K562 (cell line): Measurements from ENCODE around the gene DCUN1D4. TPM values are rescaled to one million over a fixed set of nuclear protein-coding genes. Genes with fewer than 3 reads are reported as not detected.

Experiments used
- ARID1B ChIP-seq: fragments of 450-650 bp; IDR thresholded peaks from 2 replicates; pipeline ENCODE4 v1.6.1; 2016; ENCODE audit warnings: antibody characterized with exemption, mild to moderate bottlenecking, inconsistent platforms
- ARID3B ChIP-seq: fragments of 250-450 bp; sonication (Bioruptor Pico); IDR thresholded peaks from 2 replicates; pipeline ENCODE4 v1.4.0; 2020; ENCODE audit warnings: borderline replicate concordance
- ASH1L ChIP-seq: fragments of 450-650 bp; IDR thresholded peaks from 2 replicates; pipeline ENCODE4 v1.6.1; 2018; ENCODE audit warnings: borderline replicate concordance, mild to moderate bottlenecking, low read depth; ENCODE audit not compliant: partially characterized antibody
- ATF1 ChIP-seq, 2 experiments: fragments of 450-650 bp in 1 of 2; IDR thresholded peaks; 2 replicates each; pipeline ENCODE4 v1.6.1; 2016; ENCODE audit warnings: missing compliant biosample characterization in 1 of 2, missing genetic modification characterization in 1 of 2
- EP300 ChIP-seq: IDR thresholded peaks from 2 replicates; pipeline ENCODE4 v1.6.1; 2012; ENCODE audit warnings: low read length, improper control_type of control experiment
- GTF3C2 ChIP-seq: IDR thresholded peaks from 3 replicates; pipeline ENCODE4 v1.6.1; 2011; ENCODE audit warnings: borderline replicate concordance, mild to moderate bottlenecking, moderate library complexity; ENCODE audit not compliant: insufficient read length; ENCODE audit errors: extremely low read depth
- MAFK ChIP-seq: IDR thresholded peaks from 2 replicates; pipeline ENCODE4 v1.6.1; 2011; ENCODE audit warnings: low read length, improper control_type of control experiment
- MTA2 ChIP-seq: fragments of 450-650 bp; IDR thresholded peaks from 2 replicates; pipeline ENCODE4 v1.6.1; 2016; ENCODE audit warnings: low read depth
- NFE2L1 ChIP-seq: fragments of 450-650 bp; IDR thresholded peaks from 2 replicates; pipeline ENCODE4 v1.6.1; 2016; ENCODE audit warnings: missing genetic modification characterization, low read depth, mild to moderate bottlenecking, missing compliant biosample characterization, moderate library complexity, borderline replicate concordance
- RBM22 ChIP-seq: fragments of 200-400 bp; formaldehyde crosslinking; IDR thresholded peaks from 2 replicates; pipeline ENCODE4 v1.6.1; 2018; ENCODE audit warnings: low read length, low read depth; ENCODE audit not compliant: poor library complexity, severe bottlenecking
- RNF219 ChIP-seq: fragments of 250-450 bp; sonication (Bioruptor Pico); IDR thresholded peaks from 2 replicates; pipeline ENCODE4 v1.5.0; 2022; ENCODE audit warnings: mild to moderate bottlenecking
- SREBF1 ChIP-seq: fragments of 150-350 bp; IDR thresholded peaks from 2 replicates; pipeline ENCODE4 v1.6.1; 2014; ENCODE audit warnings: antibody characterized with exemption, low read depth, low read length, borderline replicate concordance
- THRA ChIP-seq: fragments of 450-650 bp; IDR thresholded peaks from 2 replicates; pipeline ENCODE4 v1.6.1; 2017; ENCODE audit warnings: mild to moderate bottlenecking, moderate library complexity
- USF2 ChIP-seq: sonication (generic); formaldehyde crosslinking; IDR thresholded peaks from 2 replicates; pipeline ENCODE4 v1.5.0; 2020; ENCODE audit warnings: missing genetic modification reagents
- ZBTB12 ChIP-seq: fragments of 250-450 bp; sonication (Bioruptor Pico); IDR thresholded peaks from 2 replicates; pipeline ENCODE4 v1.4.0; 2020
- ZNF699 ChIP-seq: fragments of 250-450 bp; sonication (Bioruptor Pico); IDR thresholded peaks from 2 replicates; pipeline ENCODE4 v1.8.0; 2021; ENCODE audit warnings: mild to moderate bottlenecking, moderate library complexity; ENCODE audit not compliant: insufficient replicate concordance
- ZNF764 ChIP-seq: fragments of 250-450 bp; sonication (Bioruptor Pico); IDR thresholded peaks from 2 replicates; pipeline ENCODE4 v1.4.0; 2020; ENCODE audit warnings: low read depth, mild to moderate bottlenecking, moderate library complexity
- polyA plus RNA-seq, 8 experiments: library from polyadenylated mRNA; depleted of rRNA in 4 of 8; stranded (reverse) in 5 of 8; unstranded in 3 of 8; fragments of >200 nt; fragmentation: Nextera tagmentation in 2 of 8; fragmentation: Illumina TruSeq in 1 of 8; extraction: Ambion mirVana in 2 of 8; extraction: Trizol in 1 of 8; gene quantifications; 2 replicates each; pipeline versions ENCODE4 v1.2.1 to v1.2.3, GENCODE V29; 2011 to 2014; ENCODE audit warnings: inconsistent platforms in 1 of 8, missing spikeins in 1 of 8
- total RNA-seq, 7 experiments: library from RNA; depleted of rRNA in 6 of 7; stranded (reverse); fragments of >200 nt in 6 of 7; fragmentation: Illumina TruSeq in 2 of 7; extraction: Trizol in 2 of 7; gene quantifications; 2 replicates each; pipeline versions ENCODE4 v1.2.1 to v1.2.3, GENCODE V29; 2011 to 2021; ENCODE audit warnings: low replicate concordance in 1 of 7

DCUN1D4 gene
- total and polyA plus RNA-seq, 9 of the 15 experiments (the other 6 are each of a cell fraction or from before 2014, with no cell fraction given), result 15.1 to 73.5 (median 23.0) TPM

GRCh38 chr4:51853027-51853682 is 10.2 kb downstream of the DCUN1D4 start (continued):
- peak; percentile 90 for TF ChIP-seq MAFK
- no peak for TF ChIP-seq MTA2
- no peak for TF ChIP-seq ZNF699 (CRISPR knock-in tag)
- TF ChIP-seq ATF1 (CRISPR knock-in tag; IDR thresholded peaks at IDR 0.05), result no peak
- TF ChIP-seq ATF1 (tag; IDR thresholded peaks at IDR 0.05), result no peak
- peak; percentile 89 for TF ChIP-seq NFE2L1
- no peak for TF ChIP-seq ZBTB12 (CRISPR knock-in tag)
- TF ChIP-seq SREBF1, result no peak
- peak; percentile 71 for TF ChIP-seq ARID1B
- no peak for TF ChIP-seq ARID3B
- TF ChIP-seq RBM22, result no peak
- no peak for TF ChIP-seq THRA
- TF ChIP-seq USF2 (CRISPR knock-in tag), result no peak
- TF ChIP-seq ASH1L, result no peak
- TF ChIP-seq GTF3C2, result no peak
- TF ChIP-seq RNF219 (CRISPR knock-in tag), result no peak
- TF ChIP-seq EP300, result no peak
- no peak for TF ChIP-seq ZNF764
